Stimulated activated CD4-positive, alpha-beta T cell treated with anti-CD3 and anti-CD28 coated beads, Interleukin-2, amount 100 ng/mL, for 4 hours (primary cell): ENCODE measurements around the gene VAPB.

Source experiments
- DNase-seq: peaks from one replicate; pipeline ENCODE4 v3.0.0-alpha.2; 2020; ENCODE audit warnings: low read depth

The VAPB gene

GRCh38 chr20:58483051-58483450, 94.0 kb downstream of the VAPB start:
- DNase-seq: no peak

GRCh38 chr20:58483470-58483869, 94.4 kb downstream of the VAPB start:
- DNase-seq: no peak

GRCh38 chr20:58485393-58485792, 96.4 kb downstream of the VAPB start:
- DNase-seq: no peak

- DNase-seq: no peak
These were observed 97.2 kb downstream of the VAPB start for GRCh38 chr20:58486207-58486606.

- no peak for DNase-seq
These were observed 103.2 kb downstream of the VAPB start for GRCh38 chr20:58492074-58492718.

GRCh38 chr20:58492795-58493524, 103.9 kb downstream of the VAPB start:
- DNase-seq: no peak

- DNase-seq: no peak
These were observed 106.0 kb downstream of the VAPB start for GRCh38 chr20:58494923-58495622.

- DNase-seq: no peak
These were observed 106.8 kb downstream of the VAPB start for GRCh38 chr20:58495623-58496428.

- no peak for DNase-seq
These were observed 107.4 kb downstream of the VAPB start for GRCh38 chr20:58496429-58496769.

- DNase-seq: no peak
These were observed 108.1 kb downstream of the VAPB start for GRCh38 chr20:58497076-58497641.

- DNase-seq: no peak
These were observed 108.9 kb downstream of the VAPB start for GRCh38 chr20:58497724-58498469.

- no peak for DNase-seq
These were observed 109.5 kb downstream of the VAPB start for GRCh38 chr20:58498470-58499068.

- no peak for DNase-seq
These were observed 111.2 kb downstream of the VAPB start for GRCh38 chr20:58500256-58500655.
